H7 (cell line): ENCODE data around the gene PARP14. TPM values are rescaled to one million over a fixed set of nuclear protein-coding genes. Genes with fewer than 3 reads are reported as not detected.
"Not testable (repeated sequence)": the region's sequence is repeated elsewhere in the genome, so short reads cannot be mapped to it uniquely, and the experiment has no call there.

Experiments
- DNase-seq: peaks from one replicate; pipeline ENCODE4 v3.0.0; 2012
- H3K27me3 ChIP-seq: 2 replicates; pipeline ENCODE4 v1.6.0; 2011; ENCODE audit warnings: mild to moderate bottlenecking, low read length; ENCODE audit not compliant: control insufficient read depth, insufficient read depth
- H3K36me3 ChIP-seq: replicated peaks from 2 replicates; pipeline ENCODE4 v1.5.1; 2011; ENCODE audit warnings: low read length; ENCODE audit not compliant: control insufficient read depth, insufficient read depth
- H3K4me3 ChIP-seq: 2 replicates; pipeline ENCODE4 v1.5.1; 2011; ENCODE audit warnings: low read depth, mild to moderate bottlenecking, control low read depth, low read length, moderate library complexity; ENCODE audit not compliant: insufficient read depth
- total RNA-seq: library from RNA; depleted of rRNA; stranded (reverse); fragments of >200 nt; shearing (Covaris generic); gene quantifications from 2 replicates; pipeline ENCODE4 v1.2.3, GENCODE V29; 2014

The PARP14 gene
- total RNA-seq, 1 experiment from 2014 or later: 5.6 TPM

DNA sequence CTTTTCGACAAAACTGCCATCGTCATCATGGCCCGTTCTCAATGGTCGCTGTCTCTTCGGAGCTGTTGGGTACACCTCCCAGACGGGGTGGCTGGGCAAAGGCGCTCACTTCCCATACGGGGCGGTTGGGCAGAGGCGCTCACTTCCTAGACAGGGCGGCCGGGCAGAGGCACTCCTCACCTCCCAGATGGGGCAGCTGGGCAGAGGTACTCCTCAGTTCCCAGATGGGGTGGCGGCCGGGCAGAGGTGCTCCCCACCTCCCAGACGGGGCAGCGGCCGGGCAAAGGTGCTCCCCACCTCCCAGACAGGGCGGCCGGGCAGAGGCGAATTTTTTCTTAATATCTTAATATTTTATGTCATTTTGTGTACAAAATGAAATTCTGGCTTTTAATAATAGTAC, 44.5 kb downstream of the PARP14 start:
- H3K27me3 ChIP-seq: no peaks in the 10 kb centered on the region
- H3K4me3 ChIP-seq: no peak overlapping the region
- H3K36me3 ChIP-seq: no peaks in the 10 kb centered on the region; the same call in 1 of the 2 replicates
- no peak for DNase-seq

DNA sequence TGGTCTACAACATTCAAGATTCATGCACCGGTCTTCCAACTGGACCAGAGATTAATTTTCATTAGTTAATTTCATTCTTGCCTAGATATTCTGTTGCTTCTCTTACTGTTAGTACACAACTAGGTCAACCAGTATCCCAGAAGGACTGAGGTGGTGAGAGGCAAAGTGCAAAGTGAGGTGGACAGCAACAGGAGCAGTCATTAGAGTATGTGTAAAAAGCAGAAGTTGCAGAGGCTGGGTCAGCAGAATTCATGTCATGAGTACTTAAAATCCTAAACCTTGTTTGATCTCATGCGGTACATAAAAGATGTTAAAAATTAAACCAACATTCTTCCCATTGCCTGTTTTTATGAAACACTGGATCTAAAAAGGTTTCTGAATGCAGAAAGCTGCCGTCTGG, 46.7 kb downstream of the PARP14 start:
- Histone ChIP-seq H3K4me3 (no peak overlapping the region), H3K36me3 (no peaks in the 10 kb centered on the region), H3K27me3 (no peaks in the 10 kb centered on the region)
- DNase-seq: no peak

DNA sequence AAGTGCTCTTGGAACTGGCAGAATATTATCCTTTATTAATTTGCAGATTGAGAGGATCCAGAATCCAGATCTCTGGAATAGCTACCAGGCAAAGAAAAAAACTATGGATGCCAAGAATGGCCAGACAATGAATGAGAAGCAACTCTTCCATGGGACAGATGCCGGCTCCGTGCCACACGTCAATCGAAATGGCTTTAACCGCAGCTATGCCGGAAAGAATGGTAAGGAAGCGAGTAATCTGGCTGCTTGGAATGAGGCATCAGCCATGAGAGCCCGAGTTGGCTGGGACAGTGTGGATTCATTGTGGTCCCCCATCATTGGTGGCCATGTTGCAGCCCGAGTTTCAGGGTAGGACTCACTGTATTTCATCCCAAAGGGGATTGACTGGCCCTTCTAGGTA, 47.1 kb downstream of the PARP14 start:
- H3K4me3 ChIP-seq: no peak overlapping the region

GRCh38 chr3:122728186-122728585, 47.5 kb downstream of the PARP14 start:
- Histone ChIP-seq H3K27me3 (no peaks in the 10 kb centered on the region), H3K36me3 (no peaks in the 10 kb centered on the region), H3K4me3 (no peak overlapping the region)
- no peak for DNase-seq

More for the DNA sequence above, 47.1 kb downstream of the PARP14 start:
- Histone ChIP-seq H3K36me3 (no peaks in the 10 kb centered on the region), H3K27me3 (no peaks in the 10 kb centered on the region)
- DNase-seq: no peak

DNA sequence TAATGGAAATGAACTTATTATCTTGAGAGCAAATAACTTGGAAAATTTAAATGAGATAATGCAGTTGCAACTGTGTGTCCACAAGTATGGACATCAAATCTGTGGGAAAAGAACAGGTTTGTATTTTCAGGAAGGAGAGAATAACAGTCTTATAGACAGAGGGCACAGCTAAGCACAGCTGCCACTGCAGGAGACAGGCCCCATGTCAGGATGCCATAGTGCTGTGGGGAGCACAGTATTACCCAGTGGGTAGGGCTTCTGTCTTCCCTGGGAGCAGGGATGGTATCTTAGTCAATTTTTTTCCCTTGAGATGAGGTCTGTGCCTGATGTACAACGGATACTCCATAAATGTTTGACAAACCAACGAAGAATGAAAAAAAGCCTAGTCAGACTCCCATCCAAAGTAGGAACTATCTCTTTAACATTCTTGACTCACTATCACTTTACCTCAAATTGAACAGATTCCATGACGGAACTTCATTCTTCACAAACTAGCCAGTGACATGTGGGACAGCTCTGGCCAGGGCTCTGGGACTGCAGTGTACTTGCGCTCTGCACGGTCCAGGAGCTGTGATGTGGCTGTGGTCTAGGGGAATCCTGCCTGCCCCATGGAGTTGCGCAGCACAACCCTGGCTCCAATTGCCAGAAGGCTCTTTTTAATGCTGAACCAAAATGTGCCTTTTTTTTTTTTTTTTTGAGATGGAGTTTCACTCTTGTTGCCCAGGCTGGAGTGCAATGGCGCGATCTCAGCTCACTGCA, 48.3 kb downstream of the PARP14 start:
- DNase-seq: no peak
- no peaks in the 10 kb centered on the region for H3K36me3 ChIP-seq
- H3K27me3 ChIP-seq: no peaks in the 10 kb centered on the region
- no peak overlapping the region for H3K4me3 ChIP-seq

DNA sequence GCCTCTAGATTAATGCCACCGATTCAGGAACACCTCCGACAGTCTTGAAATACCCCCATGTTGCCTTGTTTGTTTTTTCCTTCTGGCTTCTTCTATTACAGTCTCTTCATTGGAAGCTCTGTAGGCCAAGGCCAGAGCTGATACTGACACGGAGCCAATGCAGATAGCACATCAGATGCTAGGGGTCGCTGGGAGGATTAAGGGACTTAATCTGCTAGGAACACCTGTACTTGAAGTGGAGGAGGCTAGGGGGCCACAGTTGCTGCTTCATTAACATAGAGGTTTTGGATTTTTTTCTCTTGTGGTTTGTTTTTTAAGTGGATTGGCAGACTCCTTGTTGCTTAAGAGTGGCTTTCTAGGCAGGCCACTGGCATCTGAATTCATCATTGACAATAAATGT, 49.6 kb downstream of the PARP14 start:
- Histone ChIP-seq H3K36me3 (no peaks in the 10 kb centered on the region), H3K27me3 (no peaks in the 10 kb centered on the region), H3K4me3 (no peak overlapping the region)
- DNase-seq: peak; percentile 58

- not testable (repeated sequence) for H3K36me3 ChIP-seq, H3K27me3 ChIP-seq, DNase-seq, H3K4me3 ChIP-seq
These were observed 52.3 kb downstream of the PARP14 start for GRCh38 chr3:122732682-122733525.

GRCh38 chr3:122739172-122739571, 58.5 kb downstream of the PARP14 start:
- no peaks in the 10 kb centered on the region for H3K36me3 ChIP-seq
- no peak overlapping the region for H3K4me3 ChIP-seq
- peak; percentile 51 for DNase-seq
- H3K27me3 ChIP-seq: no peaks in the 10 kb centered on the region

GRCh38 chr3:122742234-122742633, 61.6 kb downstream of the PARP14 start:
- no peak for DNase-seq
- Histone ChIP-seq H3K27me3 (no peaks in the 10 kb centered on the region), H3K4me3 (no peak overlapping the region), H3K36me3 (no peaks in the 10 kb centered on the region)

DNA sequence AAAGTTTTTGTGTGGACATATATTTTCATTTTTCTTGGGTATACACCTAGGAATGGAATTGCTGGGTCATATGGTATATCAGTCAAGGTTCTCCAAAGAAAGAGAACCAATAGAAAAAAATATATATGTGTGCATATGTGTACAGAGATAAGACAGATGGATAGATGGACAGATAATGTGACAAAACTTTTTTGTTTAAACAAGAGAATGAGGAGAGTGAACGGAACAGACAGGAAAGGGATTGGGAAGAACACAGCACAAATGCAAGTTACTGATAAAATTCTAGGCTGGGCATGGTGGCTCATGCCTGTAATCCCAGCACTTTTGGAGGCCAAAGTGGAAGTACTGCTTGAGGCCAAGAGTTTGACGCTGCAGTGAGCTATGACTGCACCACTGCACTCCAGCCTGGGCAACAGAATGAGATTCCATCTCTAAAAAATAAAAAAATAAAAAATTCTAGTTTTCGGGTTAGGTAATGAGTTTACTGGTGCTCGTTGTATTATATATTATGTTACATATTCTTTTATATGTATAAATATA, 63.0 kb downstream of the PARP14 start:
- DNase-seq: no peak
- Histone ChIP-seq H3K36me3 (no peaks in the 10 kb centered on the region), H3K4me3 (no peak overlapping the region), H3K27me3 (no peaks in the 10 kb centered on the region)

DNA sequence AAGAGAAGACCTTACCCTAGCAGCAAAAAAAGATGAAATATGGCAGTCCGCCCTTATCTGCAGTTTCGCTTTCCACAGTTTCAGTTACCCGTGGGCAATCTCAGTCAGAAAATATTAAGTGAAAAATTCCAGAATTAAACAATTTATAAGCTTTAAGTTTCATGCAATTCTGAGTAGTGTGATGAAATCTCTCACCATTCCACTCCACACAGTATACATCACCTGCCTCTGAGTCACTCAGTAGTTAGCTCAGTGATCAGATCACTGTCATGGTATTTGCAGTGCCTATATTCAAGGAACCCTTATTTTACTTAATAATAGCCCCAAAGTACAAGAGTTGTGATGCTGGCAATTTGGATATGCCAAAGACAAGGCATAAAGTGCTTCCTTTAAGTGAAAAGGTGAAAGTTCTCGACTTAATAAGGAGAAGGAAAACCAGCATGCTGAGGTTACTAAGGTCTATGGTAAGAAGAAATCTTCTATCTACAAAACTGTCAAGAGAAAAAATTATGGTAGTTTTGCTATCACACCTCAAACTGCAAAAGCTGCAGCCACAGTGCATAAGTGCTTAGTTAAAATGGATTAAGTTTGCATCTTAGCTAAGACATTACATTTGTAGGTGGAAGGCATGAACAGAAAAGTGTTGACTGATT, 64.9 kb downstream of the PARP14 start:
- Histone ChIP-seq H3K36me3 (no peaks in the 10 kb centered on the region), H3K4me3 (no peak overlapping the region), H3K27me3 (no peaks in the 10 kb centered on the region)
- DNase-seq: no peak

DNA sequence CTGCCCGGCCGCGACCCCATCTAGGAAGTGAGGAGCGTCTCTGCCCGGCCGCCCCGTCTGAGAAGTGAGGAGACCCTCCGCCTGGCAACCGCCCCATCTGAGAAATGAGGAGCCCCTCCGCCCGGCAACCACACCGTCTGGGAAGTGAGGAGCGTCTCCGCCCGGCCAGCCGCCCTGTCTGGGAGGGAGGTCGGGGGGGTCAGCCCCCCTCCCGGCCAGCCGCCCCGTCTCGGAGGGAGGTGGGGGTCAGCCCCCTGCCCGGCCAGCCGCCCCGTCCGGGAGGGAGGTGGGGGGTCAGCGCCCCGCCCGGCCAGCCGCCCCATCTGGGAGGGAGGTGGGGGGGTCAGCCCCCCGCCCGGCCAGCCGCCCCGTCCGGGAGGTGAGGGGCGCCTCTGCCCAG, 66.7 kb downstream of the PARP14 start:
- H3K4me3 ChIP-seq, DNase-seq, H3K36me3 ChIP-seq, H3K27me3 ChIP-seq: not testable (repeated sequence)

GRCh38 chr3:122748347-122748746, 67.7 kb downstream of the PARP14 start:
- no peak overlapping the region for H3K4me3 ChIP-seq
- H3K36me3 ChIP-seq: no peaks in the 10 kb centered on the region
- H3K27me3 ChIP-seq: no peaks in the 10 kb centered on the region
- no peak for DNase-seq

- Histone ChIP-seq H3K27me3 (no peaks in the 10 kb centered on the region), H3K36me3 (peaks cover 1% of the 10 kb centered on the region; the same call in 1 of the 2 replicates), H3K4me3 (no peak overlapping the region)
- peak; percentile 69 for DNase-seq
These were observed 74.3 kb downstream of the PARP14 start for GRCh38 chr3:122754929-122755328.
